ENCODE measurements around the gene POLR3F. TPM values are rescaled to one million over a fixed set of nuclear protein-coding genes. Genes with fewer than 3 reads are reported as not detected.
"Not testable (repeated sequence)": the region's sequence is repeated elsewhere in the genome, so short reads cannot be mapped to it uniquely, and the experiment has no call there.

The POLR3F gene
- polyA plus RNA-seq, 6 donors from 2014 or later = 6.1 to 15.2 (median 8.5) TPM

- ATAC-seq (ENCODE audit: low read depth in 2 of 2) = no peak
- Mint-ChIP-seq H3K27ac (no peak overlapping the region), H3K36me3 (peaks cover 28 to 29% of the 10 kb centered on the region in 2 donors)
Measured at GRCh38 chr20:18477821-18478220, 10.6 kb downstream of the POLR3F start.

GRCh38 chr20:18481596-18481995 lies 14.4 kb downstream of the POLR3F start:
- Mint-ChIP-seq H3K9me3 (no peaks in the 10 kb centered on the region), H3K4me3 (no peak overlapping the region), H3K27ac (peak overlapping the region in 2 of 6 donors; percentile 24 to 71), H3K36me3 (peaks cover 7 to 13% of the 10 kb centered on the region in 2 donors), H3K4me1 (no peaks in the 10 kb centered on the region), H3K27me3 (no peaks in the 10 kb centered on the region)
- ATAC-seq (ENCODE audit: low read depth in 2 of 2) = no peak
- no peak for DNase-seq

More at GRCh38 chr20:18477821-18478220, 10.6 kb downstream of the POLR3F start:
- H3K9me3 Mint-ChIP-seq = no peaks in the 10 kb centered on the region
- no peaks in the 10 kb centered on the region for H3K27me3 Mint-ChIP-seq
- H3K4me1 Mint-ChIP-seq = no peaks in the 10 kb centered on the region
- H3K4me3 Mint-ChIP-seq = no peak overlapping the region
- DNase-seq = no peak

GRCh38 chr20:18488301-18488700 lies 21.1 kb downstream of the POLR3F start:
- H3K4me3 Mint-ChIP-seq = no peak overlapping the region
- ATAC-seq (ENCODE audit: low read depth in 2 of 2) = no peak
- H3K36me3 Mint-ChIP-seq = peaks cover 12 to 15% of the 10 kb centered on the region in 2 donors
- H3K9me3 Mint-ChIP-seq = no peaks in the 10 kb centered on the region
- no peak for DNase-seq
- no peak overlapping the region for H3K27ac Mint-ChIP-seq
- no peaks in the 10 kb centered on the region for H3K27me3 Mint-ChIP-seq
- H3K4me1 Mint-ChIP-seq = peaks cover 0 to 3% (median 0%) of the 10 kb centered on the region in 3 donors

GRCh38 chr20:18496042-18496441 lies 28.9 kb downstream of the POLR3F start:
- Mint-ChIP-seq H3K9me3 (no peaks in the 10 kb centered on the region), H3K4me3 (peak overlapping the region; percentile 15 to 99 (median 96)), H3K27ac (peak overlapping the region in 5 of 6 donors; percentile 39 to 96 (median 90)), H3K27me3 (peaks cover 0 to 4% (median 0%) of the 10 kb centered on the region in 3 donors), H3K36me3 (peaks cover 0 to 13% of the 10 kb centered on the region in 2 donors), H3K4me1 (peaks cover 9 to 11% (median 11%) of the 10 kb centered on the region in 3 donors)
- no peak for ATAC-seq (ENCODE audit: low read depth in 2 of 2)
- DNase-seq = no peak

- Mint-ChIP-seq H3K4me1 (peaks cover 9 to 11% (median 10%) of the 10 kb centered on the region in 3 donors), H3K9me3 (no peaks in the 10 kb centered on the region), H3K27me3 (peaks cover 2 to 9% (median 5%) of the 10 kb centered on the region in 3 donors), H3K4me3 (peak within 1 kb of the TSS; percentile 93 to 99 (median 97)), H3K36me3 (peaks cover 5 to 10% of the 10 kb centered on the region in 2 donors), H3K27ac (peak within 1 kb of the TSS; percentile 90 to 97 (median 95))
- DNase-seq (peak; percentile 74), ATAC-seq (ENCODE audit: low read depth in 2 of 2) (peak; percentile 95 to 97)
Measured at GRCh38 chr20:18496740-18497592, 29.8 kb downstream of the POLR3F start, which contains the start of gene RBBP9. RBBP9 (minus strand) TSS chr20:18497225; CDS start chr20:18497167, 58 bp downstream.

GRCh38 chr20:18497603-18498002 lies 30.4 kb downstream of the POLR3F start:
- Mint-ChIP-seq H3K9me3 (no peaks in the 10 kb centered on the region), H3K27me3 (peaks cover 7 to 16% (median 12%) of the 10 kb centered on the region in 3 donors), H3K4me3 (peak overlapping the region; percentile 93 to 99 (median 97)), H3K4me1 (peaks cover 8 to 11% (median 9%) of the 10 kb centered on the region in 3 donors), H3K36me3 (peaks cover 8 to 10% of the 10 kb centered on the region in 2 donors), H3K27ac (peak overlapping the region in 5 of 6 donors; percentile 90 to 97 (median 95))
- DNase-seq = no peak
- ATAC-seq (ENCODE audit: low read depth in 2 of 2) = no peak

GRCh38 chr20:18501672-18502071 lies 34.5 kb downstream of the POLR3F start:
- not testable (repeated sequence) for H3K9me3 Mint-ChIP-seq; DNase-seq; ATAC-seq (ENCODE audit: low read depth in 2 of 2); H3K27ac Mint-ChIP-seq; H3K4me1 Mint-ChIP-seq; H3K36me3 Mint-ChIP-seq
- Mint-ChIP-seq H3K27me3 (peaks cover 7 to 34% (median 13%) of the 10 kb centered on the region in 3 donors), H3K4me3 (peak overlapping the region in 1 of 8 donors; percentile 13)

GRCh38 chr20:18504479-18505060 lies 37.4 kb downstream of the POLR3F start:
- Mint-ChIP-seq H3K4me1 (peaks cover 19 to 27% (median 23%) of the 10 kb centered on the region in 3 donors), H3K27ac (peak overlapping the region in 1 of 6 donors; percentile 13), H3K9me3 (no peaks in the 10 kb centered on the region), H3K27me3 (peaks cover 7 to 34% (median 13%) of the 10 kb centered on the region in 3 donors), H3K36me3 (peaks cover 0 to 8% of the 10 kb centered on the region in 2 donors), H3K4me3 (no peak overlapping the region)
- ATAC-seq (ENCODE audit: low read depth in 2 of 2) (no peak), DNase-seq (no peak)

GRCh38 chr20:18506744-18507143 lies 39.6 kb downstream of the POLR3F start:
- Mint-ChIP-seq H3K4me3 (peak overlapping the region; percentile 93 to 100 (median 98)), H3K27me3 (peaks cover 7 to 27% (median 10%) of the 10 kb centered on the region in 3 donors), H3K27ac (peak overlapping the region; percentile 99 to 100 (median 100)), H3K4me1 (peaks cover 30 to 31% (median 30%) of the 10 kb centered on the region in 3 donors), H3K36me3 (peaks cover 6 to 23% of the 10 kb centered on the region in 2 donors), H3K9me3 (no peaks in the 10 kb centered on the region)
- ATAC-seq (ENCODE audit: low read depth in 2 of 2) (no peak), DNase-seq (no peak)

GRCh38 chr20:18507218-18508191 lies 40.3 kb downstream of the POLR3F start, which contains the start of gene SEC23B:
SEC23B (plus strand) TSS chr20:18507940; CDS start chr20:18510836, 2,896 bp downstream.
- peaks cover 30 to 32% (median 30%) of the 10 kb centered on the region in 3 donors for H3K4me1 Mint-ChIP-seq
- peak within 1 kb of the TSS; percentile 99 to 100 (median 100) for H3K27ac Mint-ChIP-seq
- DNase-seq (peak; percentile 99), ATAC-seq (ENCODE audit: low read depth in 2 of 2) (peak; percentile 79 to 81)
- H3K27me3 Mint-ChIP-seq = peaks cover 0 to 20% (median 2%) of the 10 kb centered on the region in 3 donors
- H3K4me3 Mint-ChIP-seq = peak within 1 kb of the TSS; percentile 93 to 100 (median 98)
- H3K9me3 Mint-ChIP-seq = no peaks in the 10 kb centered on the region
- H3K36me3 Mint-ChIP-seq = peaks cover 6 to 20% of the 10 kb centered on the region in 2 donors

GRCh38 chr20:18511571-18511970 lies 44.4 kb downstream of the POLR3F start:
- Mint-ChIP-seq H3K27ac (peak overlapping the region in 1 of 6 donors; percentile 59), H3K4me3 (no peak overlapping the region), H3K9me3 (no peaks in the 10 kb centered on the region), H3K36me3 (peaks cover 12 to 26% of the 10 kb centered on the region in 2 donors), H3K4me1 (peaks cover 32 to 37% (median 35%) of the 10 kb centered on the region in 3 donors), H3K27me3 (no peaks in the 10 kb centered on the region)
- DNase-seq = no peak
- no peak for ATAC-seq (ENCODE audit: low read depth in 2 of 2)

- DNase-seq (no peak), ATAC-seq (ENCODE audit: low read depth in 2 of 2) (no peak)
- no peaks in the 10 kb centered on the region for H3K9me3 Mint-ChIP-seq
- H3K4me1 Mint-ChIP-seq = peaks cover 20 to 25% (median 23%) of the 10 kb centered on the region in 3 donors
- H3K27me3 Mint-ChIP-seq = no peaks in the 10 kb centered on the region
- H3K4me3 Mint-ChIP-seq = no peak overlapping the region
- peaks cover 12 to 26% of the 10 kb centered on the region in 2 donors for H3K36me3 Mint-ChIP-seq
- H3K27ac Mint-ChIP-seq = peak overlapping the region in 1 of 6 donors; percentile 52
Measured at GRCh38 chr20:18513208-18513607, 46.0 kb downstream of the POLR3F start.

Data from naive B cell (primary cell).